ENCODE data around the gene ALS2. TPM values are rescaled to one million over a fixed set of nuclear protein-coding genes. Genes with fewer than 3 reads are reported as not detected.

The ALS2 gene
- total and polyA plus RNA-seq, 2 of the 8 experiments (the other 6 are each of a cell fraction or from before 2014, with no cell fraction given) = 12.1 to 34.5 TPM

- no peak for TF ChIP-seq CHD7 (IDR thresholded peaks at IDR 0.05; ENCODE audit: insufficient replicate concordance, low read length)
Observed at GRCh38 chr2:201674794-201675193, 105.9 kb downstream of the ALS2 start (continued).

Measured in H1 (cell line).